ENCODE measurements around the gene OTUB1.

OTUB1 gene

GRCh38 chr11:63944987-63945386, 41.3 kb upstream of the OTUB1 start:
- H3K36me3 ChIP-seq (replicated peaks; ENCODE audit: low read depth, low read length): peaks cover 13% of the 10 kb centered on the region
- no peak overlapping the region for H3K9ac ChIP-seq (ENCODE audit: low read length)
- H3K4me1 ChIP-seq (ENCODE audit: low read length): peaks cover 8% of the 10 kb centered on the region
- H3K4me3 ChIP-seq (ENCODE audit: low read length): no peak overlapping the region
- H3K9me3 ChIP-seq (ENCODE audit: insufficient read depth, low read length): no peaks in the 10 kb centered on the region
- TF ChIP-seq CTCF (IDR thresholded peaks at IDR 0.05; ENCODE audit: low read depth, low read length) (no peak), EZH2phosphoT487 (IDR thresholded peaks at IDR 0.05; ENCODE audit: low read depth) (no peak)
- H4K20me1 ChIP-seq (ENCODE audit: insufficient read depth, low read length): peaks cover 19% of the 10 kb centered on the region
- no peak overlapping the region for H3K4me2 ChIP-seq (ENCODE audit: low read length)
- no peak overlapping the region for H2AFZ ChIP-seq (ENCODE audit: low read depth, low read length)
- peaks cover 39% of the 10 kb centered on the region for H3K79me2 ChIP-seq (ENCODE audit: low read length)
- no peak overlapping the region for H3K27ac ChIP-seq (ENCODE audit: low read length)
- H3K27me3 ChIP-seq (ENCODE audit: low read depth, low read length): no peaks in the 10 kb centered on the region

GRCh38 chr11:63945477-63946163, 40.6 kb upstream of the OTUB1 start:
- Histone ChIP-seq H3K4me2 (ENCODE audit: low read length) (no peak overlapping the region), H3K4me3 (ENCODE audit: low read length) (no peak overlapping the region), H3K27me3 (ENCODE audit: low read depth, low read length) (no peaks in the 10 kb centered on the region), H3K27ac (ENCODE audit: low read length) (no peak overlapping the region), H3K9me3 (ENCODE audit: insufficient read depth, low read length) (no peaks in the 10 kb centered on the region), H3K9ac (ENCODE audit: low read length) (no peak overlapping the region), H3K36me3 (replicated peaks; ENCODE audit: low read depth, low read length) (peaks cover 13% of the 10 kb centered on the region), H4K20me1 (ENCODE audit: insufficient read depth, low read length) (peaks cover 19% of the 10 kb centered on the region), H3K79me2 (ENCODE audit: low read length) (peaks cover 33% of the 10 kb centered on the region), H3K4me1 (ENCODE audit: low read length) (peaks cover 2% of the 10 kb centered on the region), H2AFZ (ENCODE audit: low read depth, low read length) (no peak overlapping the region)
- TF ChIP-seq EZH2phosphoT487 (IDR thresholded peaks at IDR 0.05; ENCODE audit: low read depth): no peak
- TF ChIP-seq CTCF (IDR thresholded peaks at IDR 0.05; ENCODE audit: low read depth, low read length): peak; percentile 79

DNA sequence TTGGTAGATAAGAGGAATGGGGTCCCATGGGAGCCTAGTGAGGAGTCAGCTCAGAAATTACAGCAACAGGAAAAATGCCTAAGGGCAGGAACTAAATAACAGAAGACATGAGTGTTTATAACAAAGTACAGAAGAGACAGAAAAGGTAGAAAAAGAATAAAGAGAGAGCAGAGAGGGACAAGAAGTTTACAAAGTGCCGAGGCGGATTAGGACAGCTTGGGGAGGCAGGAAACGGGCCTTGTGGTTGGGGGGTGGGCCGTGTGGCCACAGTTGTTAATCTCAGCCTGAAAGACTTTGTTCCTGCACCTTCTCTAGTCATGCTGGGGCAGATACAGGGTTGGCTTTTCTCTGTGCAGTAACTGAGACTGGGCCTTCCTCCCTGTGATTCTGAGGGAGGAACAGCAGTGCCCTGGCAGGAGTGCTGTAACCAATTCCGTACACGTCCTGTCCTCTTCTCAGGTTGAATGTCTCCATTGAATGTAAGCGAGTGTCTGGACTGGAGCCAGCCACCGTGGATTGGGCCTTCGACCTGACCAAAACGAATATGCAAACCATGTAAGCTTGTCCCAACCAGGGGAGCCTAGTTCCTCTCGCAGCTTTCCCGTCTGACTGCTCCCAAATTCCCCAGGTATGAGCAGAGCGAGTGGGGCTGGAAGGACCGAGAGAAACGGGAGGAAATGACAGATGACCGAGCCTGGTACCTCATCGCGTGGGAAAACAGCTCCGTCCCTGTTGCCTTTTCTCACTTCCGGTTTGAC, 34.3 kb upstream of the OTUB1 start:
- Histone ChIP-seq H3K27ac (ENCODE audit: low read length) (no peak overlapping the region), H3K4me3 (ENCODE audit: low read length) (no peak overlapping the region)

More for the DNA sequence above, 34.3 kb upstream of the OTUB1 start:
- Histone ChIP-seq H3K36me3 (replicated peaks; ENCODE audit: low read depth, low read length) (peaks cover 35% of the 10 kb centered on the region), H4K20me1 (ENCODE audit: insufficient read depth, low read length) (no peaks in the 10 kb centered on the region), H2AFZ (ENCODE audit: low read depth, low read length) (no peak overlapping the region), H3K4me1 (ENCODE audit: low read length) (no peaks in the 10 kb centered on the region), H3K9me3 (ENCODE audit: insufficient read depth, low read length) (no peaks in the 10 kb centered on the region), H3K4me2 (ENCODE audit: low read length) (no peak overlapping the region), H3K79me2 (ENCODE audit: low read length) (no peaks in the 10 kb centered on the region), H3K27me3 (ENCODE audit: low read depth, low read length) (no peaks in the 10 kb centered on the region), H3K9ac (ENCODE audit: low read length) (no peak overlapping the region)
- TF ChIP-seq EZH2phosphoT487 (IDR thresholded peaks at IDR 0.05; ENCODE audit: low read depth) (no peak), CTCF (IDR thresholded peaks at IDR 0.05; ENCODE audit: low read depth, low read length) (no peak)

Data from OCI-LY3 (cell line).